Panc1 (cell line): ENCODE results near the gene AKAP12. TPM values are rescaled to one million over a fixed set of nuclear protein-coding genes. Genes with fewer than 3 reads are reported as not detected.

ENCODE experiments used
- ATAC-seq: fragments of 200-7000 bp; cut with Tn5 transposase; 2 replicates; pipeline ENCODE4 v1.9.1; 2020; ENCODE audit warnings: mild to moderate bottlenecking, moderate library complexity
- BruUV-seq: library from RNA; stranded (reverse); fragments of 400-500 nt; replicated peaks from 2 replicates; lab custom pipeline; 2021; lab: Mats Ljungman, UMichigan
- CTCF ChIA-PET: fragments of 300-600 bp; sonication (Branson Sonifier 250); formaldehyde crosslinking; loops from one replicate; lab custom pipeline; 2022; ENCODE audit warnings: antibody characterized with exemption; lab: Charles Lee
- POLR2A ChIA-PET: fragments of 300-600 bp; sonication (Branson Sonifier 250); formaldehyde crosslinking; loops from one replicate; lab custom pipeline; 2022; ENCODE audit warnings: antibody characterized with exemption; lab: Charles Lee
- DNase-seq: peaks from one replicate; pipeline ENCODE4 v3.0.0-alpha.2; 2010; ENCODE audit warnings: low read depth, low spot score
- H3K27ac ChIP-seq: 2 replicates; pipeline ENCODE4 v1.5.1; 2011; ENCODE audit warnings: mild to moderate bottlenecking, low read length, inconsistent platforms
- H3K27me3 ChIP-seq: fragments of 200-500 bp; sonication (Bioruptor generic); 2 replicates; pipeline ENCODE4 v1.6.0; 2014; ENCODE audit warnings: low read length, inconsistent platforms; ENCODE audit not compliant: control insufficient read depth, insufficient read depth
- H3K36me3 ChIP-seq: fragments of 200-500 bp; sonication (Bioruptor generic); 2 replicates; pipeline ENCODE4 v1.5.1; 2014; ENCODE audit warnings: inconsistent platforms, mild to moderate bottlenecking, low read length, moderate library complexity; ENCODE audit not compliant: control insufficient read depth, insufficient read depth
- H3K4me1 ChIP-seq: 2 replicates; pipeline ENCODE4 v1.5.1; 2011; ENCODE audit warnings: inconsistent platforms, mild to moderate bottlenecking, low read length, moderate library complexity; ENCODE audit not compliant: control insufficient read depth, insufficient read depth
- H3K4me3 ChIP-seq, 2 experiments: 2 replicates each; pipeline ENCODE4 v1.5.1; 2011 to 2012; ENCODE audit warnings: low read depth in 2 of 2, low read length in 2 of 2, mild to moderate bottlenecking in 2 of 2, inconsistent platforms in 1 of 2, moderate library complexity in 1 of 2
- H3K9me3 ChIP-seq: fragments of 200-500 bp; sonication (Bioruptor generic); 2 replicates; pipeline ENCODE4 v1.5.1; 2014; ENCODE audit warnings: low read depth, mild to moderate bottlenecking, inconsistent platforms, low read length, moderate library complexity; ENCODE audit not compliant: control insufficient read depth, insufficient read depth
- CTCF ChIP-seq: fragments of 450-650 bp; IDR thresholded peaks from 2 replicates; pipeline ENCODE4 v1.5.1; 2017; ENCODE audit warnings: mild to moderate bottlenecking
- POLR2AphosphoS5 ChIP-seq: IDR thresholded peaks from 2 replicates; pipeline ENCODE4 v1.6.1; 2012; ENCODE audit warnings: mild to moderate bottlenecking, low read depth, low read length, moderate library complexity
- REST ChIP-seq, 2 experiments: IDR thresholded peaks; 2 replicates each; pipeline ENCODE4 v1.6.1; 2011 to 2012; ENCODE audit warnings: low read depth in 2 of 2, control low read depth in 1 of 2, low read length in 1 of 2, mild to moderate bottlenecking in 1 of 2, moderate library complexity in 1 of 2; ENCODE audit not compliant: insufficient read depth in 1 of 2
- SIN3A ChIP-seq: IDR thresholded peaks from 2 replicates; pipeline ENCODE4 v1.6.1; 2012; ENCODE audit warnings: low read depth, mild to moderate bottlenecking, low read length, moderate library complexity, borderline replicate concordance; ENCODE audit not compliant: insufficient read depth
- TCF7L2 ChIP-seq: IDR thresholded peaks from 2 replicates; pipeline ENCODE4 v1.6.1; 2011; ENCODE audit warnings: mild to moderate bottlenecking, low read depth, low read length, inconsistent platforms
- in situ Hi-C: cut with HindIII; loops from 2 replicates; pipeline ENCODE4 v1.10.0; 2016; ENCODE audit warnings: low sequenced_read_pairs, low pct_unique_long_range_greater_than_20kb
- intact Hi-C: fragments of 100-400 bp; cut with micrococcal nuclease; formaldehyde crosslinking; loops from one replicate; pipeline ENCODE4 v1.10.0; 2022; ENCODE audit not compliant: unreplicated experiment
- total RNA-seq: library from RNA; stranded (reverse); gene quantifications from one replicate; pipeline ENCODE4 v1.2.1, GENCODE V29; 2021; ENCODE audit not compliant: unreplicated experiment

Gene AKAP12
- total RNA-seq, 1 experiment from 2014 or later: 267 TPM

GRCh38 chr6:151276112-151276740 is 36.5 kb downstream of the AKAP12 start:
- TF ChIP-seq SIN3A (no peak), POLR2AphosphoS5 (no peak), TCF7L2 (no peak), REST (IDR thresholded peaks at IDR 0.05; ENCODE audit: insufficient read depth in 1 of 2, low read depth in 2 of 2, low read length in 1 of 2) (no peak), CTCF (no peak)
- Histone ChIP-seq H3K27me3 (no peaks in the 10 kb centered on the region), H3K36me3 (no peaks in the 10 kb centered on the region), H3K27ac (peak overlapping the region; percentile 66), H3K4me3 (no peak overlapping the region), H3K4me1 (0 out of 2 replicates have a peak, but pooled peaks cover 9% of the 10 kb centered on the region), H3K9me3 (no peaks in the 10 kb centered on the region)
- in situ Hi-C loops: no loop called here
- DNase-seq: no peak
- ChIA-PET CTCF (no interaction called here), POLR2A (no interaction called here)
- no TSS peak for BruUV-seq
- intact Hi-C loops: no loop called here
- peak; percentile 87 for ATAC-seq

GRCh38 chr6:151279891-151280290 is 40.1 kb downstream of the AKAP12 start:
- no peaks in the 10 kb centered on the region for H3K27me3 ChIP-seq
- no TSS peak for BruUV-seq
- H3K36me3 ChIP-seq: no peaks in the 10 kb centered on the region
- POLR2A ChIA-PET: no interaction called here
- intact Hi-C loops (no loop called here), in situ Hi-C loops (no loop called here)
- H3K4me1 ChIP-seq: peaks cover 12% of the 10 kb centered on the region; the same call in 1 of the 2 replicates
- CTCF ChIA-PET: no interaction called here
- no peak for ATAC-seq
- H3K4me3 ChIP-seq: no peak overlapping the region
- DNase-seq: no peak
- H3K9me3 ChIP-seq: no peaks in the 10 kb centered on the region
- TF ChIP-seq CTCF (no peak), POLR2AphosphoS5 (no peak), SIN3A (no peak), REST (IDR thresholded peaks at IDR 0.05; ENCODE audit: insufficient read depth in 1 of 2, low read depth in 2 of 2, low read length in 1 of 2) (no peak), TCF7L2 (no peak)
- no peak overlapping the region for H3K27ac ChIP-seq
